HL-60 (cell line): ENCODE measurements around the gene IKZF5.

Experiments
- DNase-seq, 2 experiments: peaks; one replicate each; pipeline ENCODE4 v3.0.0-alpha.2; 2010 to 2020; ENCODE audit warnings: low read depth in 1 of 2, low spot score in 1 of 2
- H3K27ac ChIP-seq: fragments of 250-450 bp; sonication (Bioruptor Pico); replicated peaks from 2 replicates; pipeline ENCODE4 v1.5.1; 2020; ENCODE audit warnings: mild to moderate bottlenecking, moderate library complexity
- H3K27me3 ChIP-seq: fragments of 250-450 bp; sonication (Bioruptor Pico); 2 replicates; pipeline ENCODE4 v1.5.1; 2021; ENCODE audit warnings: mild to moderate bottlenecking, moderate library complexity; ENCODE audit not compliant: insufficient read depth, poor library complexity, severe bottlenecking
- H3K4me3 ChIP-seq: replicated peaks from 2 replicates; pipeline ENCODE4 v1.5.1; 2011; ENCODE audit warnings: mild to moderate bottlenecking, control low read depth, low read length; ENCODE audit not compliant: insufficient read depth
- GABPA ChIP-seq: IDR thresholded peaks from 2 replicates; pipeline ENCODE4 v1.6.1; 2012; ENCODE audit warnings: low read depth
- POLR2AphosphoS5 ChIP-seq: IDR thresholded peaks from 2 replicates; pipeline ENCODE4 v1.6.1; 2012; ENCODE audit warnings: low read depth
- REST ChIP-seq: IDR thresholded peaks from 2 replicates; pipeline ENCODE4 v1.6.1; 2012; ENCODE audit warnings: low read depth; ENCODE audit not compliant: insufficient replicate concordance
- SPI1 ChIP-seq: IDR thresholded peaks from 2 replicates; pipeline ENCODE4 v1.6.1; 2012; ENCODE audit warnings: low read depth, mild to moderate bottlenecking, borderline replicate concordance
- TF ChIP-seq, protein P1 (sequence below): IDR thresholded peaks from one replicate; pipeline ENCODE4 v1.5.1; 2011; ENCODE audit warnings: low read length, control low read depth, inconsistent platforms; ENCODE audit not compliant: insufficient read depth

IKZF5 gene

GRCh38 chr10:122998360-122998917 lies 10.2 kb downstream of the IKZF5 start:
- H3K4me3 ChIP-seq: no peak overlapping the region
- H3K27me3 ChIP-seq: no peaks in the 10 kb centered on the region
- TF ChIP-seq GABPA: no peak
- no peak for TF ChIP-seq REST
- no peak for TF ChIP-seq SPI1
- no peak for TF ChIP-seq POLR2AphosphoS5
- TF ChIP-seq, protein P1, sequence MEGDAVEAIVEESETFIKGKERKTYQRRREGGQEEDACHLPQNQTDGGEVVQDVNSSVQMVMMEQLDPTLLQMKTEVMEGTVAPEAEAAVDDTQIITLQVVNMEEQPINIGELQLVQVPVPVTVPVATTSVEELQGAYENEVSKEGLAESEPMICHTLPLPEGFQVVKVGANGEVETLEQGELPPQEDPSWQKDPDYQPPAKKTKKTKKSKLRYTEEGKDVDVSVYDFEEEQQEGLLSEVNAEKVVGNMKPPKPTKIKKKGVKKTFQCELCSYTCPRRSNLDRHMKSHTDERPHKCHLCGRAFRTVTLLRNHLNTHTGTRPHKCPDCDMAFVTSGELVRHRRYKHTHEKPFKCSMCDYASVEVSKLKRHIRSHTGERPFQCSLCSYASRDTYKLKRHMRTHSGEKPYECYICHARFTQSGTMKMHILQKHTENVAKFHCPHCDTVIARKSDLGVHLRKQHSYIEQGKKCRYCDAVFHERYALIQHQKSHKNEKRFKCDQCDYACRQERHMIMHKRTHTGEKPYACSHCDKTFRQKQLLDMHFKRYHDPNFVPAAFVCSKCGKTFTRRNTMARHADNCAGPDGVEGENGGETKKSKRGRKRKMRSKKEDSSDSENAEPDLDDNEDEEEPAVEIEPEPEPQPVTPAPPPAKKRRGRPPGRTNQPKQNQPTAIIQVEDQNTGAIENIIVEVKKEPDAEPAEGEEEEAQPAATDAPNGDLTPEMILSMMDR: no peak
- DNase-seq: no peak
- no peak overlapping the region for H3K27ac ChIP-seq

DNA sequence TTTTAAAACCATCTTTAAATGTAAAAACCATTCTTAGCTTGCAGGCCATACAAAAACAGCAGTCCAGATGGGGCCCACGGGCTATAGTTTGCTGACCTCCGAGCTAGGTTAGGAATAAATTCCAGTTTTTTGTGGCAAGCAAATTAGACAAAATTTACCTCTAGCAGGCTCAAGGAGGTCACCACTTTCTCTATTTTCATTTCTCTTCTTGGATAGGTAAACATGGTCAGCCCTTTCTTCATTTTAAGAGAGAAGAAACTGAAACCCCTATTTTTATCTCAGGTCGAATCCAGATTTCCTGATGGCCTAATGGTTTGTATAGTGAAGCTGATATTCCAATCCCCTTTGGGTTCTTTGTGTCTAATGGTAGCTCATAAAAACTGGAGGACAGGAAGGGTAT lies 10.7 kb downstream of the IKZF5 start:
- no peak overlapping the region for H3K27ac ChIP-seq
- no peak overlapping the region for H3K4me3 ChIP-seq
- no peaks in the 10 kb centered on the region for H3K27me3 ChIP-seq
- no peak for DNase-seq
- no peak for TF ChIP-seq POLR2AphosphoS5
- no peak for TF ChIP-seq GABPA
- TF ChIP-seq, protein P1: no peak
- TF ChIP-seq SPI1: no peak
- TF ChIP-seq REST: no peak

GRCh38 chr10:122995936-122996335 lies 12.7 kb downstream of the IKZF5 start:
- DNase-seq: no peak
- TF ChIP-seq, protein P1: no peak
- TF ChIP-seq POLR2AphosphoS5: no peak
- TF ChIP-seq SPI1: no peak
- no peak for TF ChIP-seq GABPA
- TF ChIP-seq REST: no peak
- Histone ChIP-seq H3K4me3 (no peak overlapping the region), H3K27me3 (no peaks in the 10 kb centered on the region), H3K27ac (no peak overlapping the region)
